Central memory CD8-positive, alpha-beta T cell (primary cell): ENCODE results near the gene PGAP6.

Experiments
- ATAC-seq: fragments of 150-1000 bp; cut with Tn5 transposase; replicated peaks from 2 replicates; pipeline ENCODE4 v1.10.0; 2022; ENCODE audit warnings: mild to moderate bottlenecking, moderate FRiP score, moderate number of reproducible peaks; ENCODE audit not compliant: poor library complexity, severe bottlenecking; ENCODE audit errors: extremely low read depth
- DNase-seq, 2 donors: peaks; one replicate each; pipeline ENCODE4 v3.0.0; 2021; ENCODE audit warnings: low spot score in 2 of 2
- H3K27ac Mint-ChIP-seq: one replicate; pipeline ENCODE4 v1.8.0; 2022; ENCODE audit warnings: low read depth, mild to moderate bottlenecking, moderate library complexity, mixed read lengths
- H3K27me3 Mint-ChIP-seq: one replicate; pipeline ENCODE4 v1.8.0; 2022; ENCODE audit warnings: mixed read lengths
- H3K36me3 Mint-ChIP-seq: one replicate; pipeline ENCODE4 v1.8.0; 2022; ENCODE audit warnings: mild to moderate bottlenecking, moderate library complexity, mixed read lengths; ENCODE audit not compliant: insufficient read depth
- H3K4me1 Mint-ChIP-seq: one replicate; pipeline ENCODE4 v1.8.0; 2022; ENCODE audit warnings: mixed read lengths
- H3K4me3 Mint-ChIP-seq: one replicate; pipeline ENCODE4 v1.8.0; 2022; ENCODE audit warnings: mild to moderate bottlenecking, moderate library complexity, mixed read lengths
- H3K9me3 Mint-ChIP-seq: one replicate; pipeline ENCODE4 v1.8.0; 2022; ENCODE audit warnings: mixed read lengths

PGAP6 gene

DNA sequence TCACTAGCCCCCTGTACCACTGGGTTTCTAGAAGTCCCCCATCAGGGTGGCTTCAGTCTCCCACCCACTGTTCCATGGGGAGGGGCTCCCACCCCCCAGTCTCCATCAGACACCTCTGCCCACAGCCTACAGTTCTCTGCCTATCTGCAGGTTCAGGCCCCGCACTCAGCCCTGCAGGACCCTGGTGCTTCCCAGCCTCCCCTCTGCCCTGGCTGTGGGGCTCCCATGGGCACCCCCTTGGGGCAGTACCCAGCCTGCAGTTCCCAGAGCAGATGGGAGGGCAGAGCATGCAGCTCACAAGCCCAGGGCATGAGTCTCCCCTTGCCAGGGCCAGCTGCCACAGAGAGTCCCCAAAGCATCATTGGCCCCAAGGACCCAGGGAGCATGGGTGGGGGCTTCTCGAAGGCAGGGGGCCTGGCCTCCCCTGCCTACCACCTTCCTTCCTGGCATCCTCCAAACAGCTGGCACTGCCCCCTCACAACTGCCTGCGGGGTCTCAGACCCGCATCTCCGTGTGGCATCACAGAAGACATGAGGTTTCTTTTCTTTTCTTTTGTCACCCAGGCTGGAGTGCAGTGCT, 8.7 kb downstream of the PGAP6 start:
- ATAC-seq: no peak
- no peak for DNase-seq
- no peak overlapping the region for H3K4me3 Mint-ChIP-seq
- H3K4me1 Mint-ChIP-seq: peaks cover 9% of the 10 kb centered on the region
- peaks cover 19% of the 10 kb centered on the region for H3K36me3 Mint-ChIP-seq
- peak overlapping the region; percentile 69 for H3K27ac Mint-ChIP-seq
- H3K9me3 Mint-ChIP-seq: no peaks in the 10 kb centered on the region
- H3K27me3 Mint-ChIP-seq: no peaks in the 10 kb centered on the region

DNA sequence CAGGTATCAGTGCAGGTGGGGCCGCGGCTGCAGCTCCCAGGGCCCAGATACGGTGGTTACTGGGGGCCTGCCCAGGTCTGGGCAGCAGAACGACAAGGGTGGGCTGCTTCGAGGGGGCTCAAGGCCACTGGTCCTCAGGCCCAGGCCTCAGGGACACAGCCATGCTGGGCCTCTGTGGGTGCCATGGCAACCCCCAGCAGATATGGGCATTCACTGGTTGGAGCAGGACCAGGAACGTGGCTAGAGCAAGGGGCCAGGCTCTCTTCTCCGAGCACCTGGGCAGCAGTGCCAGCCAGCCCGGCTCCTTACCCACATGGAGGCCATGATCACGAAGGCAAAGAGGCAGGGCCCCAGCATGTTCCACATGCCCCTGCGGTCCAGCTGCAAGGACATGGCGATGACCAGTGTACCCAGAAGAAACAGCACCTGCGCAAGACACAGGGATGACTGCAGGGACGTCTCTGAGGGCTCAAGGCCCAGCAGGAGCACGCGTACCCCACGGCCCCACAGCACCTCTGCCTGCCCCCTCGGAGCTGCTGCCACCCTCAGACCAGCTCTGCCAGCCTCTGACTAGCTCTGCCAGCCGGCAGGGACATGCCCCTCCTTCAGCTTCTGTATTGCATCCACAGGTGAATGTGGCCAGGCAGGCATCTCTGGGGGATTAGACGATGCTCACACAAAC, 9.3 kb downstream of the PGAP6 start:
- no peak overlapping the region for H3K4me3 Mint-ChIP-seq
- H3K27me3 Mint-ChIP-seq: no peaks in the 10 kb centered on the region
- H3K4me1 Mint-ChIP-seq: peaks cover 9% of the 10 kb centered on the region

DNA sequence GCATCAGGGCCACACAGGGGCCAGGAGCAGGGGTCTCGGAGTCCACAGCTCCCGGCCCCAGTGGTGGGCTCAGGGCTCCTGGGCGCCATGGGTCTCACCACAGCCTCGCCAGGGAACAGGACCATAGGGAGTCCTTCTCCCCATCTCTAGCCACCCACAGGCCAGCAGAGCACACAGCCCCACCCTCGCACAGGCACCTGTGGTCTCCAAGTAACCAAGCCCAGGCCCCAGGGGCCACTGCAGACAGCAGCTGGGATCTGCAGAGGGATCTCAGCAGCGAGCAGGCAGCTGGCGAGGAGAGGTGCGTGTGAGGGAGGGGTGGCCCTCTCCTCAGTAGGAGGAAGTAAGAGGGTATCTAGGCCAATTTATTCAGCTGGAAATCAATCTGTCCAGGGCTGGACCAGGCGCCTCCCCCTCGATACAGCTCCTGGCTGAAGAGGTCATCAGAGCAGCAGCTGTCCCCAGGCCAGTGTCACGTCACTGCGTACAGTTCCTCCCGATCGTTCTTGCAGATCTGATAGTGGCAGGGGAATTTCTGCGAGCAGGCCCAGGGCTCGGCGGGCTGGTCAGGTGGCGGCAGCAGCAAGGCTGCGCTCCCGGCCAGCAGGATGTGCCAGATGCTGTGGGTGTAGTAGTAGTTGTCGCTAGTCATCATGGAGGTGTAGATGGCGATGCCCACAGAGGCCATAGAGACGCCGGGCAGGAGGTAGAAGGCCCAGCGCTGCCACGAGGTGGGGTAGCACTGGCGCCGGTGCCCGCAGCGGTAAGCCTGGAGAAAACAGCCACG, 10.1 kb downstream of the PGAP6 start:
- peaks cover 18% of the 10 kb centered on the region for H3K36me3 Mint-ChIP-seq
- H3K27me3 Mint-ChIP-seq: no peaks in the 10 kb centered on the region
- no peaks in the 10 kb centered on the region for H3K9me3 Mint-ChIP-seq
- no peak for ATAC-seq
- DNase-seq: no peak
- no peak overlapping the region for H3K4me3 Mint-ChIP-seq
- no peak overlapping the region for H3K27ac Mint-ChIP-seq
- H3K4me1 Mint-ChIP-seq: peaks cover 9% of the 10 kb centered on the region

More for the DNA sequence above, 9.3 kb downstream of the PGAP6 start:
- DNase-seq: no peak
- H3K9me3 Mint-ChIP-seq: no peaks in the 10 kb centered on the region
- no peak for ATAC-seq
- H3K36me3 Mint-ChIP-seq: peaks cover 19% of the 10 kb centered on the region
- H3K27ac Mint-ChIP-seq: no peak overlapping the region

DNA sequence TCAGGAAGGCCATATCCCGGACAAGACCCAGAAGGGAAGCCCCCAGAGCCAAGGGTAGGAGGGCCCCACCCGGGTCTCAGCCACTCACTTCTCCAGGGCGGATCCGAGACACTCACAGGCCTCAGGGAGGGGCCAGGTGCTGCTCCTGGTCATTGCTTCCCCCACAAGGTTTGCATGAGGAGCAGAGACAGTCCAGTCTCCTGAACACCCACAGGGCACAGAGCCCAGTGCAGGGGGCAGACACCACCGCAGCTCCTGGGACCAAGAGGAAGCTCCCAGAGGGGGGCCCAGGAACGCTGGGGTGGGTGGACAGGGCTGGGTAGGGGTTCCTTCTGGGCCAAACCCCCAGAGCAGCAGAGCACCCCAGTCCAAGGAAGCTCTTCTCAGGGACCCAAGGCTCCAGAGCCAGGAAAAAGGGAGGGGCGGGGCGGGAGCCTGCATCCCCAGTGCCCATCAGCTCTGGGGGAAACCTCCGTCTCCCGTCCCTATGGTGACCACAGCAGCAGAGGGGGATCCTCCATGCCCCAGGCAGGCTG, 10.7 kb downstream of the PGAP6 start:
- peaks cover 9% of the 10 kb centered on the region for H3K4me1 Mint-ChIP-seq
- ATAC-seq (no peak), DNase-seq (no peak)
- peaks cover 18% of the 10 kb centered on the region for H3K36me3 Mint-ChIP-seq
- peak overlapping the region; percentile 93 for H3K4me3 Mint-ChIP-seq
- peak overlapping the region; percentile 79 for H3K27ac Mint-ChIP-seq
- no peaks in the 10 kb centered on the region for H3K9me3 Mint-ChIP-seq
- no peaks in the 10 kb centered on the region for H3K27me3 Mint-ChIP-seq

DNA sequence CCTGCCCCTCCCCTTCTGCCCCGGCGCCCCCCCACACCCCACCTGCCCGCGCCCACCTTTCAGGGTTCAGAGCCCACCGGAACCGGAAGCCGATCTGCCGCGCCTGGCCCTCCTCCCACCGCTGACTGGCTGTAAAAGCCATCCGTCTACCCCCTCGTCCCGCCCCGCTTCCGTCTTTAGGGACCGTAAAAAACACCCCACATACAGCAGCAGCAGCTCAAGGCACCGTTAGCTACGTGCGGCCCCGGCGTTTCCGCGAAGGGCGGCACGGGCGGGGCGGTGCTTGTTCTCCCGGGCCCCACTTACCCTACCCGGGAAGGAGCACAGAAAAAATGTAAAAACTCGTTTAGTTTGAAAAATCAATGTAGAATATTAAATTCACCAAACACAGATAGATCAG, 11.3 kb downstream of the PGAP6 start, which contains the start of gene MRPL28:
MRPL28 (minus strand) TSS at position 96 of the 400 bp plus-strand sequence. CDS start 320 bp downstream, outside the sequence.
- Mint-ChIP-seq H3K9me3 (no peaks in the 10 kb centered on the region), H3K27ac (peak within 1 kb of the TSS; percentile 79)

DNA sequence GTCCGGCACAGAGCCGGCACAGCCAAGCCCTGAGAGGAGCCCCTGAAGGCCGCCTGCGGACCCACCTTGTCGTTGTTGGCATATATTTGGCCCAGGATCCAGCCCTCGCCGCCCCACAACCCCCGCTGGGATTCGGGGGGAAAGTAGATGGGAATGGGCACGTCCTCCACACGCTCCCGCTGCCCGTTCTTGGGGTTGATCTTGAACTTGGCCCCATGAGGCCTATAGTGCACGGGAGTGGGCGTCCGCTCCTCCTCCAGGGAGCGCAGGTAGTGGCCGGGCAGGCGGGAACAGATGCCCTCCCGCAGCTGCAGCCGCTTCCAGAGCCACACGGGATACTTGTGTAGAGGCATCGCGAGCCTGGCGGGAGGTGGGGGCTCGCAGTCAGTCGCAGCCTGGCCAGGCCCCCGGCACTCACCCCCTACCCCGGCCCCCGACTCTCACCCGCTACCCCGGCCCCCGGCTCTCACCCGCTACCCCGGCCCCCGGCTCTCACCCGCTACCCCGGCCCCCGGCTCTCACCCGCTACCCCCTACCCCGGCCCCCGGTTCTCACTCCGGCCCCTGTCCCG, 11.8 kb downstream of the PGAP6 start:
- no peak for DNase-seq
- Mint-ChIP-seq H3K27ac (peak overlapping the region; percentile 79), H3K27me3 (no peaks in the 10 kb centered on the region), H3K4me3 (peak overlapping the region; percentile 93), H3K4me1 (peaks cover 9% of the 10 kb centered on the region), H3K36me3 (peaks cover 18% of the 10 kb centered on the region), H3K9me3 (no peaks in the 10 kb centered on the region)
- peak; percentile 49 for ATAC-seq

More for the DNA sequence above, 11.3 kb downstream of the PGAP6 start, which contains the start of gene MRPL28:
- H3K27me3 Mint-ChIP-seq: no peaks in the 10 kb centered on the region
- peaks cover 18% of the 10 kb centered on the region for H3K36me3 Mint-ChIP-seq
- DNase-seq (peak; percentile 87 to 90), ATAC-seq (peak; percentile 100)
- H3K4me1 Mint-ChIP-seq: peaks cover 9% of the 10 kb centered on the region
- H3K4me3 Mint-ChIP-seq: peak within 1 kb of the TSS; percentile 93

DNA sequence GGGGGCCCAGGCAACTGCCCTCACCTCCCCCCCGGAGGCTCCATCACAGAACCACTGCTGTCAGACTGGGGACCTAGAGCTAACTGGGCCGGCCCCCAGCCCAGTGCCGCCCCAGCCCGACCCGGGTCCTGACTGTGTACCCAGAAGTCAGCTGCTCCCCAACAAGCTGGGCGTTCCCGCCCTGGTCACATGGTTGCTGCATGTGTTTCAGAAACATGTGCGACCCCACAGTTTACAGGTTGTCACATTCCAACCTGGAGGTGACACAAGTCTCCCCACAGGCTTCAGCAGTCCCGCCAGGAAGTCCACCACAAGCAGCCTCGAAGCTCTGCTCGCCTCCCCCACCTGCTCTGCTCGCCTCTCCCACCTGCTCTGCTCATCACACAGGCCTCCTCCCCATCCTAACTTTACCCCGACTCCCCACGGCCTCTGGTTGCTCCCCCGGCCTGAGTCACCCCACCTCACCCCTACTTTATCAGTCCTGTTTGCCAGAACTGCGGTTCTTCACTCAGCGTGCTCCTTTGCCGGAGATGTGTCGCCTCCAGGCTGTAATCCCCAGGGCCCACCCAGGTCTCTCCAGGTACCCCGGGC, 12.4 kb downstream of the PGAP6 start:
- H3K27ac Mint-ChIP-seq: peak overlapping the region; percentile 79
- H3K9me3 Mint-ChIP-seq: no peaks in the 10 kb centered on the region
- peaks cover 9% of the 10 kb centered on the region for H3K4me1 Mint-ChIP-seq
- H3K4me3 Mint-ChIP-seq: peak overlapping the region; percentile 93
- ATAC-seq: no peak
- H3K27me3 Mint-ChIP-seq: no peaks in the 10 kb centered on the region
- peaks cover 18% of the 10 kb centered on the region for H3K36me3 Mint-ChIP-seq
- no peak for DNase-seq

DNA sequence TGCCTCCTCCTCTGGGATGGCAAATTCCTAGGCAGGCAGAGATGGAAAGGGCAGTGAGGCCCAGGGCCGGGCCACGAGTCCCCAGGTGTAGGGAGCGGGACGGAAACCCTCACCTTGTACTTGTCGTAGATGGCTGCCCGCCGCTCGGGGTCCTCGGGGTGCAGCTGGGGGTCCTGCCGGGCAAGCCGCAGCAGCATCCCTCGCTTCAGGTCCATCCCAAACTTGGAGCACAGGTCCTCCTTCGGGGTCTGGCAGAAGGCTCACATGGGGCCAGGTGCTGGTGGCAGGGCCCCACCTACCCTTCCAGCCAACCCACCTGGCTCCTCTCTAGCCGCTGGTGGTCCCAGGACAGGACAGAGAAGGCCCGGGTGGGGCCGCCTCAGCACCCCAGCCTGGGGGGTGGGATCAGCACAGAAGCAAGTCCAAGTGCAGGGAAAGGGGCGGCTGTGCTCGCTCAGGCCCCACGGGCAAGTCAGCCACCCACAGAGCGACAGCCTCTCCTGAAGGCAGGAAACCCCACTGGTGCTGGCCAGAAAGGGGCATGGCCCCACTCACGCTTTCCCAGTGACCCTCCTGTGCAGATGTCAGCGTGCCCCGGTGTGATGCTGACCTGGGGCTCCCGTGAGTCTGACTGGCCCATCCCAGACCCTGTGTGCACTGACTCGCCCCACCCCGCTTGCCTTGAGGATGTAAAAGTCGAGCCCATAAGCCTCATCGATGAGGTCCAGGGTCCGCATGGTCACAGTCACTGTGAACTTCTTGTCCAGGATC, 13.2 kb downstream of the PGAP6 start:
- H3K4me3 Mint-ChIP-seq: no peak overlapping the region
- no peak for DNase-seq
- H3K36me3 Mint-ChIP-seq: peaks cover 20% of the 10 kb centered on the region
- H3K4me1 Mint-ChIP-seq: peaks cover 9% of the 10 kb centered on the region
- H3K27ac Mint-ChIP-seq: no peak overlapping the region
- H3K27me3 Mint-ChIP-seq: no peaks in the 10 kb centered on the region
- H3K9me3 Mint-ChIP-seq: no peaks in the 10 kb centered on the region
- ATAC-seq: no peak

DNA sequence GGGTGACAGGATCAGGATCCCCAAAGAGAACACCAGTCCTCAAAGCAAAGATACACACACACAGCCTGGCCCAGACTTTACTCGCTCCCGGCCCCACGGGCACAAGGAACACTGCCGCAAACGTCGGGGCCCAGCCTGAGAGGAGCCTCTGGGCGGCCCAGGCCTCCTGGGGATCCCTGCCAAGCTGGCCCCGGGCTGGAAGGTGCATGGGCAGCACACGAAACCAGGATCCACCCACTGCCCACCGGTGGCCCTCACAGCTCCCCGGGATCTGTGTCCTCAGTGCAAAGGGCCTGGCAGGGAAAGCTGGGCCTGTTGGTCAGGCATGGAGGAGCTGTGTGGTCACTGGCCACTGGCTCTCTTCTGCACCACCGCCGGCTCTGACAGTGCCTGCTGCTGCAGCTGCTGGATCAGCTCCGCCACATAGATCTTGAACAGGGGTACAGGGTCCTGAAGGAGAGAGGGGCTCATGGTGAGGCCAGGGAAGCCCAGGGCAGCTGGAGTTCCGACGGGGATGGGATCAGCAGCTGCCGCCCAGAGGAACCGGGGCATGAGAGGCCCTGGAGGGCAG, 14.4 kb downstream of the PGAP6 start:
- no peaks in the 10 kb centered on the region for H3K9me3 Mint-ChIP-seq
- H3K27me3 Mint-ChIP-seq: no peaks in the 10 kb centered on the region
- peaks cover 9% of the 10 kb centered on the region for H3K4me1 Mint-ChIP-seq
- ATAC-seq (no peak), DNase-seq (no peak)
- no peak overlapping the region for H3K27ac Mint-ChIP-seq
- no peak overlapping the region for H3K4me3 Mint-ChIP-seq
- peaks cover 16% of the 10 kb centered on the region for H3K36me3 Mint-ChIP-seq

DNA sequence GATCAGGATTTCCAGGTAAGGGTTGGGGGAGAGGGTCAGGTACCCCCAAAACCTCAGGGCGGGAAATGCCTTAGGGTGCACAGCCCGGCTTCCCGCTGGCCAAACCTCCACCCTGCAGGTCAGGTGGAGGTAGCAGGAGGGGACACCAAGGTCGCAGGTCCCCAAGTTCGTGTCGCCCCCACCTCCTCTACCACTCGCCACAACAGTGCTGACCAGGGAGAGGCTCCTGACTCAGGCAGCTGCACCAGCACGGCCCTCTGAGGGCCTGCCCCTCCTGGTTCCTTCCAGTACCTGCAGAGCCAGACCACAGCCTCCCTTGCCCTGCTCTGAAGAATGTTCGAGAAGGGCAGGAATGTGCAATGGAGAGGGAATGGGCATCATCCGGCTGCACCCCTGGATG, 15.3 kb downstream of the PGAP6 start:
- ATAC-seq: no peak
- Mint-ChIP-seq H3K4me3 (no peak overlapping the region), H3K4me1 (peaks cover 14% of the 10 kb centered on the region), H3K27me3 (no peaks in the 10 kb centered on the region), H3K9me3 (no peaks in the 10 kb centered on the region), H3K36me3 (peaks cover 14% of the 10 kb centered on the region), H3K27ac (no peak overlapping the region)
- DNase-seq: no peak
